Left lung (tissue), 10 donors: ENCODE results near the gene ESD. TPM values are rescaled to one million over a fixed set of nuclear protein-coding genes. Genes with fewer than 3 reads are reported as not detected.
"Not testable (repeated sequence)": the region's sequence is repeated elsewhere in the genome, so short reads cannot be mapped to it uniquely, and the experiment has no call there.

ENCODE experiments used
- ATAC-seq: fragments of 200-7000 bp; cut with Tn5 transposase; one replicate; pipeline ENCODE4 v1.9.1; 2020; ENCODE audit warnings: moderate library complexity
- DNase-seq, 4 donors: peaks; one replicate each; pipeline ENCODE4 v3.0.0-alpha.2; 2013 to 2020
- H3K27ac ChIP-seq, 2 donors: fragments of 200-600 bp; sonication (generic) in 1 of 2; one replicate each; pipeline versions ENCODE4 v1.5.0 to v1.8.0; 2020 to 2021
- H3K27me3 ChIP-seq, 2 donors: fragments of 200-600 bp; sonication (generic) in 1 of 2; one replicate each; pipeline versions ENCODE4 v1.5.0 to v1.8.0; 2020 to 2021
- H3K36me3 ChIP-seq, 2 donors: fragments of 200-600 bp; sonication (generic) in 1 of 2; one replicate each; pipeline versions ENCODE4 v1.5.0 to v1.8.0; 2020 to 2021
- H3K4me1 ChIP-seq, 2 donors: fragments of 200-600 bp; one replicate each; pipeline ENCODE4 v1.8.0; 2021
- H3K4me3 ChIP-seq, 2 donors: fragments of 200-600 bp; sonication (generic) in 1 of 2; one replicate each; pipeline versions ENCODE4 v1.5.0 to v1.8.0; 2020 to 2021; ENCODE audit warnings: mild to moderate bottlenecking in 1 of 2
- H3K9me3 ChIP-seq, 2 donors: fragments of 200-600 bp; sonication (generic) in 1 of 2; one replicate each; pipeline versions ENCODE4 v1.5.0 to v1.8.0; 2020 to 2021
- CTCF ChIP-seq, 2 donors: fragments of 200-600 bp; sonication (generic) in 1 of 2; IDR thresholded peaks; one replicate each; pipeline versions ENCODE4 v1.5.0 to v1.8.0; 2021; ENCODE audit warnings: antibody characterized with exemption in 2 of 2
- intact Hi-C, 2 donors: fragments of 100-400 bp; cut with DNase I; formaldehyde crosslinking; loops; one replicate each; pipeline versions ENCODE4 v1.11.2 to v1.14.2; 2022
- polyA plus RNA-seq, 6 donors: library from polyadenylated mRNA; unstranded; fragments of 120-200 nt; gene quantifications; one replicate each; pipeline ENCODE4 v1.2.1, GENCODE V29; 2013; ENCODE audit not compliant: insufficient read length in 6 of 6
- total RNA-seq, 2 donors: library from RNA; stranded (reverse); fragmentation: NEBNext Ultra II Directional; extraction: Animal tissue kit (Norgen Biotek cat#: 25700); gene quantifications; one replicate each; pipeline ENCODE4 v1.2.1, GENCODE V29; 2021
- donor health status: DM: no; HTN: yes; CAD: no.
- donor health status: DM: no; HTN: no; CAD: no.

The ESD gene
- total and polyA plus RNA-seq, 8 donors: 99.6 to 277 (median 235) TPM

GRCh38 chr13:46778890-46779289 is 18.1 kb downstream of the ESD start:
- Histone ChIP-seq H3K4me1 (no peaks in the 10 kb centered on the region), H3K36me3 (peaks cover 0 to 93% of the 10 kb centered on the region in 2 donors), H3K9me3 (no peaks in the 10 kb centered on the region), H3K4me3 (no peak overlapping the region), H3K27ac (no peak overlapping the region), H3K27me3 (no peaks in the 10 kb centered on the region)
- DNase-seq: no peak
- no peak for TF ChIP-seq CTCF (IDR thresholded peaks at IDR 0.05)
- intact Hi-C loops: no loop called here
- ATAC-seq: no peak

- TF ChIP-seq CTCF (IDR thresholded peaks at IDR 0.05): no peak
- intact Hi-C loops: no loop called here
- Histone ChIP-seq H3K4me3 (no peak overlapping the region), H3K36me3 (peaks cover 0 to 93% of the 10 kb centered on the region in 2 donors), H3K9me3 (no peaks in the 10 kb centered on the region), H3K4me1 (no peaks in the 10 kb centered on the region), H3K27ac (no peak overlapping the region), H3K27me3 (no peaks in the 10 kb centered on the region)
- no peak for ATAC-seq
- no peak for DNase-seq
These were observed 18.9 kb downstream of the ESD start for GRCh38 chr13:46778095-46778494.

- Histone ChIP-seq H3K4me3 (no peak overlapping the region), H3K27me3 (no peaks in the 10 kb centered on the region), H3K27ac (no peak overlapping the region), H3K9me3 (no peaks in the 10 kb centered on the region), H3K4me1 (no peaks in the 10 kb centered on the region), H3K36me3 (peaks cover 0 to 93% of the 10 kb centered on the region in 2 donors)
- DNase-seq: no peak
- ATAC-seq: no peak
- intact Hi-C loops: no loop called here
- no peak for TF ChIP-seq CTCF (IDR thresholded peaks at IDR 0.05)
These were observed 21.4 kb downstream of the ESD start for GRCh38 chr13:46775385-46776107.

GRCh38 chr13:46773541-46773940 is 23.4 kb downstream of the ESD start:
- peaks cover 0 to 82% of the 10 kb centered on the region in 2 donors for H3K36me3 ChIP-seq
- DNase-seq: no peak
- no peaks in the 10 kb centered on the region for H3K9me3 ChIP-seq
- no peak for ATAC-seq
- intact Hi-C loops: no loop called here
- no peaks in the 10 kb centered on the region for H3K27me3 ChIP-seq
- no peaks in the 10 kb centered on the region for H3K4me1 ChIP-seq
- H3K27ac ChIP-seq: no peak overlapping the region
- H3K4me3 ChIP-seq: no peak overlapping the region
- no peak for TF ChIP-seq CTCF (IDR thresholded peaks at IDR 0.05)

- intact Hi-C loops: no loop called here
These were observed 25.3 kb downstream of the ESD start for GRCh38 chr13:46771693-46772092.

GRCh38 chr13:46769925-46770324 is 27.0 kb downstream of the ESD start:
- ATAC-seq, H3K4me1 ChIP-seq, intact Hi-C loops, H3K27me3 ChIP-seq, H3K27ac ChIP-seq, H3K4me3 ChIP-seq, DNase-seq, H3K9me3 ChIP-seq: not testable (repeated sequence)
- H3K36me3 ChIP-seq: peaks cover 0 to 49% of the 10 kb centered on the region in 2 donors

More at GRCh38 chr13:46771693-46772092, 25.3 kb downstream of the ESD start:
- H3K27ac ChIP-seq: no peak overlapping the region
- no peak overlapping the region for H3K4me3 ChIP-seq
- TF ChIP-seq CTCF (IDR thresholded peaks at IDR 0.05): no peak
- DNase-seq: no peak
- peaks cover 0 to 67% of the 10 kb centered on the region in 2 donors for H3K36me3 ChIP-seq
- no peaks in the 10 kb centered on the region for H3K9me3 ChIP-seq
- no peaks in the 10 kb centered on the region for H3K4me1 ChIP-seq
- no peak for ATAC-seq
- H3K27me3 ChIP-seq: no peaks in the 10 kb centered on the region
